IMR-90 (cell line): Measurements from ENCODE around the gene E4F1. TPM values are rescaled to one million over a fixed set of nuclear protein-coding genes. Genes with fewer than 3 reads are reported as not detected.

Experiments
- ATAC-seq: fragments of 200-7000 bp; cut with Tn5 transposase; 2 replicates; pipeline ENCODE4 v1.9.1; 2020; ENCODE audit warnings: low read depth, mild to moderate bottlenecking, moderate library complexity
- BruUV-seq: library from RNA; stranded (reverse); fragments of 400-500 nt; replicated peaks from 2 replicates; lab custom pipeline; 2021; lab: Mats Ljungman, UMichigan
- CTCF ChIA-PET: fragments of 300-600 bp; formaldehyde crosslinking; extraction: SDS; loops from one replicate; lab custom pipeline; 2021; ENCODE audit warnings: antibody characterized with exemption; lab: Yijun Ruan, JAX
- POLR2A ChIA-PET: fragments of 300-600 bp; sonication (Branson Sonifier 250); formaldehyde crosslinking; loops from one replicate; lab custom pipeline; 2022; ENCODE audit warnings: antibody characterized with exemption; ENCODE audit not compliant: unreplicated experiment; lab: Charles Lee
- DNase-seq: peaks from one replicate; pipeline ENCODE4 v3.0.0; 2013
- H2AFZ ChIP-seq: replicated peaks from 2 replicates; pipeline ENCODE3; 2013; ENCODE audit warnings: low read length, mild to moderate bottlenecking; ENCODE audit not compliant: poor library complexity
- H2AK5ac ChIP-seq: 2 replicates; pipeline ENCODE4 v1.6.1; 2013; ENCODE audit warnings: low read depth, low read length, inconsistent platforms
- H2AK9ac ChIP-seq: replicated peaks from 2 replicates; pipeline ENCODE3; 2013; ENCODE audit warnings: mild to moderate bottlenecking, low read depth, low read length, moderate library complexity; ENCODE audit not compliant: poor library complexity
- H2BK120ac ChIP-seq: 2 replicates; pipeline ENCODE4 v1.6.1; 2013; ENCODE audit warnings: low read depth, low read length, inconsistent platforms
- H2BK15ac ChIP-seq: 3 replicates; pipeline ENCODE4 v1.6.1; 2013; ENCODE audit warnings: low read depth, low read length, inconsistent platforms
- H2BK20ac ChIP-seq: 2 replicates; pipeline ENCODE4 v1.6.1; 2013; ENCODE audit warnings: low read depth, mild to moderate bottlenecking, inconsistent platforms, low read length, moderate library complexity
- H2BK5ac ChIP-seq: 2 replicates; pipeline ENCODE4 v1.6.1; 2013; ENCODE audit warnings: mild to moderate bottlenecking, low read depth, low read length, inconsistent platforms; ENCODE audit not compliant: poor library complexity, severe bottlenecking
- H3K14ac ChIP-seq: replicated peaks from 2 replicates; pipeline ENCODE4 v1.6.1; 2013; ENCODE audit warnings: low read depth, low read length, inconsistent platforms
- H3K18ac ChIP-seq: 2 replicates; pipeline ENCODE4 v1.6.1; 2013; ENCODE audit warnings: low read depth, low read length, control low read depth
- H3K23ac ChIP-seq: 2 replicates; pipeline ENCODE4 v1.6.1; 2013; ENCODE audit warnings: low read depth, low read length, inconsistent platforms
- H3K27ac ChIP-seq: 2 replicates; pipeline ENCODE4 v1.5.1; 2013; ENCODE audit warnings: mild to moderate bottlenecking, control low read depth, low read length; ENCODE audit not compliant: insufficient read depth
- H3K27me3 ChIP-seq: 2 replicates; pipeline ENCODE4 v1.6.1; 2013; ENCODE audit warnings: low read length; ENCODE audit not compliant: control insufficient read depth, insufficient read depth
- H3K36me3 ChIP-seq: 2 replicates; pipeline ENCODE4 v1.6.1; 2013; ENCODE audit warnings: low read length, mixed read lengths; ENCODE audit not compliant: control insufficient read depth, insufficient read depth
- H3K4ac ChIP-seq: 2 replicates; pipeline ENCODE4 v1.6.1; 2013; ENCODE audit warnings: low read depth, low read length, inconsistent platforms
- H3K4me1 ChIP-seq: 2 replicates; pipeline ENCODE4 v1.6.1; 2013; ENCODE audit warnings: low read length, mixed read lengths; ENCODE audit not compliant: control insufficient read depth, insufficient read depth
- H3K4me2 ChIP-seq: 2 replicates; pipeline ENCODE4 v1.6.1; 2013; ENCODE audit warnings: low read depth, mild to moderate bottlenecking, control low read depth, low read length, moderate library complexity
- H3K4me3 ChIP-seq: 2 replicates; pipeline ENCODE4 v1.5.1; 2013; ENCODE audit warnings: low read depth, mild to moderate bottlenecking, control low read depth, low read length, moderate library complexity; ENCODE audit not compliant: insufficient read depth
- H3K56ac ChIP-seq: 2 replicates; pipeline ENCODE4 v1.6.1; 2013; ENCODE audit warnings: low read length, inconsistent platforms; ENCODE audit not compliant: insufficient read depth; ENCODE audit errors: extremely low read depth
- H3K79me1 ChIP-seq, 2 experiments: 2 replicates each; pipeline ENCODE4 v1.6.1; 2013; ENCODE audit warnings: low read length in 2 of 2, inconsistent platforms in 1 of 2, low read depth in 1 of 2
- H3K9ac ChIP-seq: 2 replicates; pipeline ENCODE4 v1.6.1; 2013; ENCODE audit warnings: low read depth, low read length, control low read depth
- H3K9me1 ChIP-seq: 2 replicates; pipeline ENCODE4 v1.6.1; 2013; ENCODE audit warnings: low read length, inconsistent platforms; ENCODE audit not compliant: insufficient read depth
- H3K9me3 ChIP-seq: 2 replicates; pipeline ENCODE4 v1.6.1; 2013; ENCODE audit warnings: low read length; ENCODE audit not compliant: control insufficient read depth, insufficient read depth
- H4K20me1 ChIP-seq: 2 replicates; pipeline ENCODE4 v1.6.1; 2013; ENCODE audit warnings: low read length, inconsistent platforms; ENCODE audit not compliant: insufficient read depth
- H4K5ac ChIP-seq: 2 replicates; pipeline ENCODE4 v1.6.1; 2013; ENCODE audit warnings: mild to moderate bottlenecking, low read depth, low read length, control low read depth
- H4K8ac ChIP-seq, 2 experiments: 2 replicates each; pipeline ENCODE4 v1.6.1; 2013; ENCODE audit warnings: low read depth in 2 of 2, low read length in 2 of 2, control low read depth in 1 of 2, inconsistent platforms in 1 of 2
- H4K91ac ChIP-seq: 2 replicates; pipeline ENCODE4 v1.6.1; 2013; ENCODE audit warnings: low read depth, low read length, inconsistent platforms; ENCODE audit not compliant: insufficient read depth
- BHLHE40 ChIP-seq: fragments of 150-350 bp; IDR thresholded peaks from 2 replicates; pipeline ENCODE4 v1.6.1; 2016; ENCODE audit warnings: mild to moderate bottlenecking, low read depth, low read length
- CHD1 ChIP-seq: IDR thresholded peaks from 2 replicates; pipeline ENCODE4 v1.6.1; 2012; ENCODE audit warnings: low read depth, low read length, improper control_type of control experiment
- MAZ ChIP-seq: IDR thresholded peaks from 2 replicates; pipeline ENCODE4 v1.6.1; 2012; ENCODE audit warnings: low read depth, mild to moderate bottlenecking, low read length, improper control_type of control experiment, moderate library complexity, borderline replicate concordance
- MXI1 ChIP-seq: IDR thresholded peaks from 2 replicates; pipeline ENCODE4 v1.6.1; 2012; ENCODE audit warnings: low read depth, mild to moderate bottlenecking, low read length, moderate library complexity, borderline replicate concordance
- NFE2L2 ChIP-seq: fragments of 150-350 bp; IDR thresholded peaks from 2 replicates; pipeline ENCODE4 v1.6.1; 2016; ENCODE audit warnings: low read depth, mild to moderate bottlenecking, low read length
- RAD21 ChIP-seq: IDR thresholded peaks from 2 replicates; pipeline ENCODE4 v1.6.1; 2012; ENCODE audit warnings: low read length, improper control_type of control experiment
- WGBS, 2 experiments: methylation state at CpG; one replicate each; pipeline versions ENCODE4 v1.1.5 to v1.1.7; 2013; ENCODE audit warnings: missing lambda C conversion rate in 2 of 2; ENCODE audit not compliant: insufficient read length in 1 of 2; ENCODE audit errors: extremely low coverage in 2 of 2; 5-methylcytosine and 5-hydroxymethylcytosine counted together
- dilution Hi-C: fragments of 300-500 bp; cut with HindIII; formaldehyde crosslinking; loops from one replicate; pipeline ENCODE4 v1.14.3; 2018; ENCODE audit warnings: low sequenced_read_pairs; ENCODE audit not compliant: unreplicated experiment
- in situ Hi-C: fragments of 300-500 bp; cut with MboI; formaldehyde crosslinking; loops from 3 replicates; pipeline ENCODE4 v1.14.3; 2019; ENCODE audit warnings: low sequenced_read_pairs, inconsistent platforms, mixed read lengths
- intact Hi-C: fragments of 100-400 bp; cut with micrococcal nuclease; formaldehyde crosslinking; loops from 2 replicates; pipeline ENCODE4 v1.10.0; 2022
- polyA plus RNA-seq, 3 experiments: library from polyadenylated mRNA; depleted of rRNA; stranded (reverse); fragments of >200 nt; gene quantifications; 2 replicates each; pipeline ENCODE4 v1.2.3, GENCODE V29; 2012; ENCODE audit warnings: low replicate concordance in 1 of 3
- total RNA-seq: library from RNA; depleted of rRNA; stranded (reverse); fragments of >200 nt; gene quantifications from 2 replicates; pipeline ENCODE4 v1.2.3, GENCODE V29; 2012
- TF ChIP-seq, protein P1 (sequence below): fragments of 150-350 bp; IDR thresholded peaks from 2 replicates; pipeline ENCODE4 v1.6.1; 2017; ENCODE audit warnings: mild to moderate bottlenecking, antibody characterized with exemption, low read length, low read depth

E4F1 gene
- total and polyA plus RNA-seq, 2 of the 4 experiments (the other 2 are of a cell fraction) = 13.1 to 33.0 TPM

DNA sequence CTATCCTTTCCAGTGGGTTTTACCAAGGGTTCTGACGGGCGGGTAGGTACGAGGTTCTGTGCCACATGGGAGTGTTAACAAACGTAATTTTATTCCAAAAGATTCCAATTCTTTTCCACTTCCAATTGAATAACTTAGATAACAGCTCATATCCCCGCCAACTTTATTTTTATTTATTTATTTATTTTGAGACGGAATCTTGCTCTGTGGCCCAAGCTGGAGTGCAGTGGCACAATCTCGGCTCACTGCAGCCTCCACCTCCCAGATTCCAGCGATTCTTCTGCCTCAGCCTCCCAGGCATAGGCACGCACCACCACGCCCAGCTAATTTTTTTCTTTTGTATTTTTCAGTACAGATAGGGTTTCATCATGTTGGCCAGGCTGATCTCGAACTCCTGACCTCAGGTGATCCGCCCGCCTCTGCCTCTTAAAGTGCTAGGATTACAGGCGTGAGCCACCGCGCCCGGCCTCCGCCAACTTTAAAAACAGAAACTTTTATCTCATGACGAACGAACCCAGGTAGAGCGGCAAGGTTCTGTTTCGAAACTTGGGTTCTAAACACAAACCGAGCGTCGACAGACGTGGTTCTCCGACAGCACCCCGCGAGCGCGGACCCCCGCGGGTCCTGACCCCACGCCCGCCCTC is 27.4 kb downstream of the E4F1 start:
- dilution Hi-C loops = no loop called here

More for the DNA sequence above, 27.4 kb downstream of the E4F1 start:
- intact Hi-C loops (no loop called here), in situ Hi-C loops (loop anchor here (10.0 kb wide), 1 partner anchor 254 kb away; no protein-coding TSS in a partner anchor)
- peak overlapping the region in 1 of 2 experiments; percentile 55; a peak in 1 of 4 replicates for H4K8ac ChIP-seq
- H3K9ac ChIP-seq = peak overlapping the region; percentile 62
- peak overlapping the region; percentile 84 for H2AK9ac ChIP-seq
- CTCF ChIA-PET = interaction anchor here (0.9 kb wide), 2 partner anchors 9 to 12 kb away, joined by 3 to 4 read pairs; no protein-coding TSS in a partner anchor
- DNase-seq (no peak), ATAC-seq (peak; percentile 4)
- peak overlapping the region; percentile 70 for H3K4me2 ChIP-seq
- peak overlapping the region; percentile 76 for H3K4ac ChIP-seq
- H2AFZ ChIP-seq = peak overlapping the region; percentile 89
- POLR2A ChIA-PET = no interaction called here
- H3K4me3 ChIP-seq = peak overlapping the region; percentile 52
- no TSS peak for BruUV-seq
- peaks cover 32% of the 10 kb centered on the region for H3K36me3 ChIP-seq
- peak overlapping the region; percentile 0 for H2BK5ac ChIP-seq
- peaks cover 9% of the 10 kb centered on the region for H3K4me1 ChIP-seq
- H3K23ac ChIP-seq = peak overlapping the region; percentile 56; the same call in 1 of the 2 replicates
- H3K79me1 ChIP-seq = peaks cover 18 to 45% of the 10 kb centered on the region in 2 experiments; a peak in 3 of 4 replicates
- no peak overlapping the region for H2BK15ac ChIP-seq
- H4K20me1 ChIP-seq = peaks cover 16% of the 10 kb centered on the region
- H3K27me3 ChIP-seq = no peaks in the 10 kb centered on the region
- peak overlapping the region; percentile 60 for H3K14ac ChIP-seq
- H3K18ac ChIP-seq = no peak overlapping the region
- H2BK120ac ChIP-seq = no peak overlapping the region
- TF ChIP-seq RAD21 = no peak
- TF ChIP-seq, protein P1, sequence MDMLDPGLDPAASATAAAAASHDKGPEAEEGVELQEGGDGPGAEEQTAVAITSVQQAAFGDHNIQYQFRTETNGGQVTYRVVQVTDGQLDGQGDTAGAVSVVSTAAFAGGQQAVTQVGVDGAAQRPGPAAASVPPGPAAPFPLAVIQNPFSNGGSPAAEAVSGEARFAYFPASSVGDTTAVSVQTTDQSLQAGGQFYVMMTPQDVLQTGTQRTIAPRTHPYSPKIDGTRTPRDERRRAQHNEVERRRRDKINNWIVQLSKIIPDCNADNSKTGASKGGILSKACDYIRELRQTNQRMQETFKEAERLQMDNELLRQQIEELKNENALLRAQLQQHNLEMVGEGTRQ = no peak
- no peak for TF ChIP-seq MAZ
- no peak for TF ChIP-seq MXI1
- peak; percentile 12; the same call in 1 of the 2 replicates for TF ChIP-seq BHLHE40
- TF ChIP-seq NFE2L2 = no peak
- no peak for TF ChIP-seq CHD1
- H3K9me3 ChIP-seq = no peaks in the 10 kb centered on the region
- peak overlapping the region; percentile 13; the same call in 1 of the 2 replicates for H4K91ac ChIP-seq
- H3K9me1 ChIP-seq = 0 out of 2 replicates have a peak, but pooled peaks cover 2% of the 10 kb centered on the region
- peak overlapping the region; percentile 38 for H3K27ac ChIP-seq
- no peak overlapping the region for H2BK20ac ChIP-seq
- WGBS, 2 experiments = 0% methylated on average over 18 of the region's 35 CpGs; no CpG with 5 or more reads in 1 of the 2 experiments
- peak overlapping the region; percentile 55; the same call in 1 of the 2 replicates for H3K56ac ChIP-seq
- peak overlapping the region; percentile 30 for H4K5ac ChIP-seq
- peak overlapping the region; percentile 29; the same call in 1 of the 2 replicates for H2AK5ac ChIP-seq
